ENCODE results near the gene MAP6. TPM values are rescaled to one million over a fixed set of nuclear protein-coding genes. Genes with fewer than 3 reads are reported as not detected.

Gene MAP6
- total and polyA plus RNA-seq, 2 experiments from 2014 or later: 0.31 to 1.2 TPM

DNA sequence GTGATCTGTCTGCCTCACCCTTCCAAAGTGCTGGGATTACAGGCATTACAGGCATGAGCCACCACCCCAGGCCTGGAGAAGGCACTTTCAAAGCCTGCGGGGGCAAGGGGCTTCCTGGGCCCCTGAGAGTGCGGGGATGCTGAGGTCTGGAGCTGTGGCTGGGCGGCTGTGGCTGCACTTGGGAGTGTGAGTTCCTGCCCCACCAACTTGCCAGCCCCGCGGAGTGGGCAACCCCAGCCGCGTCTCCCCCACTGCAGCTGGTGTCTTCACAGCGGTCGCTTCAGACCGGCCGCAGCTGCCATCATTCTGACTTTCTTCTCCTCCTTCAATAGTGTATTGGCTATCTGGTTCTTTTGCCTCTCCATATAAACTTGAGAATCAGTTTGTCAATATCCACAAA is 10.7 kb upstream of the MAP6 start:
- no peak for TF ChIP-seq JUNB (IDR thresholded peaks at IDR 0.05; ENCODE audit: unreplicated experiment)
- no peak for TF ChIP-seq EZH2 (IDR thresholded peaks at IDR 0.05; ENCODE audit: low read depth, unreplicated experiment)
- Histone ChIP-seq H3F3A (replicated peaks; ENCODE audit: low read depth) (no peaks in the 10 kb centered on the region), H3K79me2 (replicated peaks; ENCODE audit: insufficient read depth) (no peaks in the 10 kb centered on the region), H3K4me3 (no peak overlapping the region), H4K20me1 (replicated peaks; ENCODE audit: insufficient read depth) (no peaks in the 10 kb centered on the region; the same call in 1 of the 2 replicates), H3K36me3 (ENCODE audit: insufficient read depth) (no peaks in the 10 kb centered on the region), H3K27me3 (ENCODE audit: insufficient read depth) (no peaks in the 10 kb centered on the region), H2AFZ (no peak overlapping the region; the same call in 1 of the 2 replicates), H3K4me2 (no peak overlapping the region), H3K4me1 (ENCODE audit: insufficient read depth) (no peaks in the 10 kb centered on the region), H3K27ac (ENCODE audit: low read depth) (no peak overlapping the region), H3K9me2 (ENCODE audit: insufficient read depth) (no peaks in the 10 kb centered on the region)
- Mint-ChIP-seq H3K4me3 (no peak overlapping the region), H3K27ac (no peak overlapping the region), H3K9me3 (peaks cover 5% of the 10 kb centered on the region; the same call in 1 of the 3 replicates), H3K4me1 (no peaks in the 10 kb centered on the region), H3K36me3 (ENCODE audit: low read depth) (no peaks in the 10 kb centered on the region), H3K27me3 (ENCODE audit: insufficient read depth, low read depth, poor library complexity) (no peaks in the 10 kb centered on the region)
- no peak for DNase-seq (ENCODE audit: low spot score)
- ATAC-seq: no peak

DNA sequence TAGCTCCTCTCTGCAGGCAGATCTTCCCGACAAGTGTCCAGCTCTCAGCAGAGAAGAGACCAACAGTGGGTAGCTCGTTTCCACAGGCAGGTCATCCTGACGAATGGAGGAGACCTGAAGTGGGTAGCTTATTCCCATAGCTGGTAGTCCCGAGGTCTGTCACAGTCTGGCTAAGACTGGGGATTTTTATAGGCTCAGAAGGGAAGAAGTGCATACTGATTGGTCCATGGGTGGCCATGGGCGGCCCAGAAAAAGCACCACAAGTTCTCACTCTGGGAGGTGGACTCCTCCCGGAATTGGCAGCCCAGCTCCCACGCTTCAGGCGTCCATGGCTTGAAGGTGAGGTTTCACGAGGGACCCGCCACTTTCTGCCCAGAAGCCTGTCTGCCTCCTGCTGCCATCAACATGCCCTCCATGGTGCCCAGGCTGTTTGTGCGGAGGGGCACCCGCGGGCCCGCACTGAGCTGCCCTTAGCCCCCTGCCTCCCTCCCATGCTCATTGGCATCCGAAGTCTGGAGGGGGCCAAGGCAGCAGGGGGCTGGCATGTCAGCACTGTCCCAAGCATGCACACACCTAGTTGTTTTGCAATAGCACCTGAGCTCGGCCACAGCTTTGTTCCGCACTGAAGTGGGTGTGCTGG is 9.9 kb upstream of the MAP6 start:
- H2AFZ ChIP-seq: peak overlapping the region; percentile 43; the same call in 1 of the 2 replicates
- Mint-ChIP-seq H3K27me3 (ENCODE audit: insufficient read depth, low read depth, poor library complexity) (no peaks in the 10 kb centered on the region), H3K27ac (no peak overlapping the region), H3K9me3 (peaks cover 12% of the 10 kb centered on the region; the same call in 2 of the 3 replicates), H3K4me3 (no peak overlapping the region), H3K4me1 (no peaks in the 10 kb centered on the region), H3K36me3 (ENCODE audit: low read depth) (no peaks in the 10 kb centered on the region)
- no peaks in the 10 kb centered on the region for H3K9me2 ChIP-seq (ENCODE audit: insufficient read depth)
- no peak overlapping the region for H3K4me2 ChIP-seq
- H3K79me2 ChIP-seq (replicated peaks; ENCODE audit: insufficient read depth): no peaks in the 10 kb centered on the region
- no peak overlapping the region for H3K27ac ChIP-seq (ENCODE audit: low read depth)
- H3K36me3 ChIP-seq (ENCODE audit: insufficient read depth): no peaks in the 10 kb centered on the region
- TF ChIP-seq POLR2AphosphoS5 (IDR thresholded peaks at IDR 0.05; ENCODE audit: low read depth): no peak
- no peaks in the 10 kb centered on the region for H3F3A ChIP-seq (replicated peaks; ENCODE audit: low read depth)
- ATAC-seq (no peak; the same call in 2 of the 3 replicates), DNase-seq (ENCODE audit: low spot score) (no peak)
- no peaks in the 10 kb centered on the region for H3K27me3 ChIP-seq (ENCODE audit: insufficient read depth)
- H3K4me1 ChIP-seq (ENCODE audit: insufficient read depth): no peaks in the 10 kb centered on the region
- no peaks in the 10 kb centered on the region; the same call in 1 of the 2 replicates for H4K20me1 ChIP-seq (replicated peaks; ENCODE audit: insufficient read depth)
- no peak overlapping the region for H3K4me3 ChIP-seq

DNA sequence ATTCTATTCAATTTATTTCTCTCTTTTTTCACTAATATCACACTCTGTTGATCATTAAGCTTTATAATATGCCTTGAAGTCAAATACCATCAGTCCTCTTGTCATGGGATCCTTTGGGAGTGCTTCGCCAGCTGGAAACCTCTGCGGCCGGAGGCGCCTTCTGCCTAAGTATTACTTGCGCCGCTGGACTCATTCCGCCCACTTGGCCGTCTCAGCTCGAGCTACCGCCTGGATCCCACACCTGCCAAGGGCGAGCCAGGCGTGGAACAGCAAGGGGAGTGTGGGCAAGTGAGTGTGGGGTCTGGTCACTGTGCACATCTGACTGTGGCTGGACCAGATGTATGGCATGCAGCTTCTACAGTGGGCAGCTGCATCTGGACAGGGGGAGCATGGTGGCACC is 9.1 kb upstream of the MAP6 start:
- Histone ChIP-seq H3K4me1 (ENCODE audit: insufficient read depth) (no peaks in the 10 kb centered on the region), H4K20me1 (replicated peaks; ENCODE audit: insufficient read depth) (no peaks in the 10 kb centered on the region; the same call in 1 of the 2 replicates), H3K27me3 (ENCODE audit: insufficient read depth) (peaks cover 2% of the 10 kb centered on the region; the same call in 1 of the 2 replicates), H3K27ac (ENCODE audit: low read depth) (no peak overlapping the region), H3K9me2 (ENCODE audit: insufficient read depth) (no peaks in the 10 kb centered on the region), H2AFZ (no peak overlapping the region), H3K4me3 (no peak overlapping the region), H3F3A (replicated peaks; ENCODE audit: low read depth) (no peaks in the 10 kb centered on the region), H3K4me2 (no peak overlapping the region), H3K36me3 (ENCODE audit: insufficient read depth) (no peaks in the 10 kb centered on the region), H3K79me2 (replicated peaks; ENCODE audit: insufficient read depth) (no peaks in the 10 kb centered on the region)
- Mint-ChIP-seq H3K27ac (no peak overlapping the region), H3K36me3 (ENCODE audit: low read depth) (no peaks in the 10 kb centered on the region), H3K9me3 (peaks cover 12% of the 10 kb centered on the region; the same call in 2 of the 3 replicates), H3K27me3 (ENCODE audit: insufficient read depth, low read depth, poor library complexity) (no peaks in the 10 kb centered on the region), H3K4me1 (no peaks in the 10 kb centered on the region), H3K4me3 (no peak overlapping the region)
- DNase-seq (ENCODE audit: low spot score): no peak
- TF ChIP-seq, protein P1, sequence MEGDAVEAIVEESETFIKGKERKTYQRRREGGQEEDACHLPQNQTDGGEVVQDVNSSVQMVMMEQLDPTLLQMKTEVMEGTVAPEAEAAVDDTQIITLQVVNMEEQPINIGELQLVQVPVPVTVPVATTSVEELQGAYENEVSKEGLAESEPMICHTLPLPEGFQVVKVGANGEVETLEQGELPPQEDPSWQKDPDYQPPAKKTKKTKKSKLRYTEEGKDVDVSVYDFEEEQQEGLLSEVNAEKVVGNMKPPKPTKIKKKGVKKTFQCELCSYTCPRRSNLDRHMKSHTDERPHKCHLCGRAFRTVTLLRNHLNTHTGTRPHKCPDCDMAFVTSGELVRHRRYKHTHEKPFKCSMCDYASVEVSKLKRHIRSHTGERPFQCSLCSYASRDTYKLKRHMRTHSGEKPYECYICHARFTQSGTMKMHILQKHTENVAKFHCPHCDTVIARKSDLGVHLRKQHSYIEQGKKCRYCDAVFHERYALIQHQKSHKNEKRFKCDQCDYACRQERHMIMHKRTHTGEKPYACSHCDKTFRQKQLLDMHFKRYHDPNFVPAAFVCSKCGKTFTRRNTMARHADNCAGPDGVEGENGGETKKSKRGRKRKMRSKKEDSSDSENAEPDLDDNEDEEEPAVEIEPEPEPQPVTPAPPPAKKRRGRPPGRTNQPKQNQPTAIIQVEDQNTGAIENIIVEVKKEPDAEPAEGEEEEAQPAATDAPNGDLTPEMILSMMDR (conservative IDR thresholded peaks at IDR 0.05; ENCODE audit: low read depth in 2 of 2): no peak
- TF ChIP-seq EZH2 (IDR thresholded peaks at IDR 0.05; ENCODE audit: low read depth, unreplicated experiment): no peak
- ATAC-seq: no peak
